NCI-H2227 treated with DMSO at 0.1 percent for 48 hours (cell line): Measurements from ENCODE around the gene STRA8.

Experiments used
- DNase-seq: peaks from one replicate; lab custom pipeline; 2025; lab: John Stamatoyannopoulos, UW

STRA8 gene

GRCh38 chr7:135238112-135238744 lies 4.6 kb downstream of the STRA8 start:
- no peak for DNase-seq

- no peak for DNase-seq
These were observed 5.6 kb downstream of the STRA8 start for GRCh38 chr7:135239263-135239662.

GRCh38 chr7:135240441-135240840 lies 6.8 kb downstream of the STRA8 start:
- no peak for DNase-seq

GRCh38 chr7:135242096-135242684 lies 8.6 kb downstream of the STRA8 start:
- no peak for DNase-seq

- no peak for DNase-seq
These were observed 11.9 kb downstream of the STRA8 start for GRCh38 chr7:135245226-135246190.

- DNase-seq = no peak
These were observed 12.7 kb downstream of the STRA8 start for GRCh38 chr7:135246191-135246825.

GRCh38 chr7:135247746-135248471 lies 14.3 kb downstream of the STRA8 start:
- no peak for DNase-seq

GRCh38 chr7:135248546-135248945 lies 14.9 kb downstream of the STRA8 start:
- no peak for DNase-seq

- no peak for DNase-seq
These were observed 18.1 kb downstream of the STRA8 start for GRCh38 chr7:135251496-135252391.

- DNase-seq = no peak
These were observed 20.5 kb downstream of the STRA8 start for GRCh38 chr7:135253851-135254771.

GRCh38 chr7:135257790-135258189 lies 24.2 kb downstream of the STRA8 start:
- DNase-seq = no peak

GRCh38 chr7:135258585-135258984 lies 24.9 kb downstream of the STRA8 start:
- DNase-seq = no peak

- no peak for DNase-seq
These were observed 26.1 kb downstream of the STRA8 start for GRCh38 chr7:135259702-135260101.

GRCh38 chr7:135260470-135260869 lies 26.8 kb downstream of the STRA8 start:
- no peak for DNase-seq

- no peak for DNase-seq
These were observed 27.5 kb downstream of the STRA8 start for GRCh38 chr7:135260930-135261721.

GRCh38 chr7:135262623-135263320 lies 29.1 kb downstream of the STRA8 start:
- no peak for DNase-seq

GRCh38 chr7:135263321-135263970 lies 29.8 kb downstream of the STRA8 start:
- no peak for DNase-seq

GRCh38 chr7:135265637-135266036 lies 32.0 kb downstream of the STRA8 start:
- no peak for DNase-seq
